GM20431 (cell line): ENCODE measurements around the gene TMPRSS13.

Experiments
- in situ Hi-C: fragments of 300-500 bp; cut with MseI, MboI; formaldehyde crosslinking; loops from one replicate; pipeline ENCODE4 v1.15.0; 2020; ENCODE audit warnings: low sequenced_read_pairs; ENCODE audit not compliant: unreplicated experiment

Gene TMPRSS13

GRCh38 chr11:117902001-117902845 is 27.0 kb downstream of the TMPRSS13 start:
- in situ Hi-C loops: no loop called here

- in situ Hi-C loops: no loop called here
Measured at GRCh38 chr11:117901601-117902000, 27.6 kb downstream of the TMPRSS13 start.

GRCh38 chr11:117900720-117901440 is 28.3 kb downstream of the TMPRSS13 start:
- in situ Hi-C loops: no loop called here

- in situ Hi-C loops: no loop called here
Measured at GRCh38 chr11:117900121-117900648, 29.0 kb downstream of the TMPRSS13 start.

DNA sequence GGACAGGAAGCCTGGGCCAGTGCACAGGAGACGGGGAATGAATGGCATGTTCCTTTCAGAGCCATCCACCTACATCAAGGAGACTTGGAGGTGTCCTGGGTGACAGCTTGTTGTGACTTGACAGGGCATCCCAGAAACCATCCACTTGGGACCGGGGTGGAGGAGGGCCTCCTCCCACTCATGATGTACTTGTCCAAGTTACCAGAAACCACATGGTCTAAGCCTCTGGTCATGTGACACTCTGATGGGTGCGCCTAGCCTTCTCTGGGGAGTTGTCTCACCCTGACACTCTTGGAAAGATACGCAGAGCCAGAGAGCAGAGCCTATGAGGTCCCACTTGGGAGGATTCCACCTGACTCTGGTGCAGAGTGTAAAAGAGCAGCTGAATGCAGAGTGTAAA is 31.1 kb downstream of the TMPRSS13 start:
- in situ Hi-C loops: no loop called here

- in situ Hi-C loops: no loop called here
Measured at GRCh38 chr11:117892651-117893050, 36.6 kb downstream of the TMPRSS13 start.

DNA sequence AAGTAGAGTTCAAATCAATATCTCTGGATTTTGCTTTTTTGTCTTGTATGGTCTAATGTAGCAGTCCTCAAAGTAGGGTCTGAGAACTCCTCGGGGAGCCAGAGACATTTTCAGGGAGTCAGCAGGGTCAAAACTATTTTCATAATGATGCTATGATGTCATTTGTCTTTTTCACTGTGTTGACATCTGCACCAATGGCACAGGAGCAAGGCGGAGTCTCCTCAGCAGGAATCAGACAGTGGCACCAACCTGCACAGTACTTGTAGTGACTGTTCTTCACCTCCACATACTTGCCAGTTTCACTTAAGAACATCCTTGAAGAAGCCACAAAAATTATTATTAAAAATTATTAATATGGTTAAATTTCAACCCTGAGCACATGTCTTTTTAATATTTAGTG is 37.8 kb downstream of the TMPRSS13 start:
- in situ Hi-C loops: no loop called here

- in situ Hi-C loops: no loop called here
Measured at GRCh38 chr11:117888139-117888566, 41.0 kb downstream of the TMPRSS13 start.

- in situ Hi-C loops: no loop called here
Measured at GRCh38 chr11:117887431-117888138, 41.6 kb downstream of the TMPRSS13 start.

DNA sequence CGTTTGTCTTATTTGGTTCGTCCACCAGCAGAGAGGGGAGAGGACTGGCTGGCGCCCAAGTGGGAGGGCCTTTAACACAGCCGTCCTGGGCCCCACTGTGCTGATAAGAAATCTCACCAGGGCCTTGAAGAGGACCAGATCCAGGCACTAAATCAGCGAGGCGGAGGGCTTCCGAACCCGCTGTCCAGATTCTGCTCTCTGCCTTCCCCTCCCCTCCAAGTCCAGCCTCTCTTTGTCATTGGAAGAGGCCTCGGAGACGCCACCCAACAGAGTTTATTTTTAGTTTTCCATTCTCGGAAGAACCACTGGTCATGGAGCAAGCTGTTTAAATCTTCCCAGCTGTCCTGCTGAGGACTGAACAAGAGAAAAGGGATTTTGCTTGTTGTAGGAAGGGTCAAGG is 43.4 kb downstream of the TMPRSS13 start:
- in situ Hi-C loops: no loop called here

- in situ Hi-C loops: no loop called here
Measured at GRCh38 chr11:117884994-117885393, 44.2 kb downstream of the TMPRSS13 start.

DNA sequence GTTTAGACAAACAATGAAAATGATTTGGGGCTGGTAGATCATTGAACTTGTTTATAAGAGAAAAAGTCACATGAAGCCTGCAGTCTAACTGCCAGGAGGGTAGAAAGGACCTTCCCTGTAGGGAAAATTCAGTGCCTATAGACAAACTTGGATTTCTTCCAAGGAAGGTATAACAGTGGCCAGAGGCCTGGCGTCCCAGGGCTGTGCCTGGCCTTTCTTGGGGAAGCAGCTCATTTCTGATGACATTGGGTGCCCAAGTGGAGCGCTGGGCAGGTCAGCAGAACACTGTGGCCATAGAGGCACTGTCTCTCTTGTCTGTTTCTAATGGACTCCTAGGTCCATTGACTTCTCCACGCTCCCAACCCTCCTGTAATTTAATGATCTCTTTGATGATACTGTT is 46.1 kb downstream of the TMPRSS13 start:
- in situ Hi-C loops: no loop called here

- in situ Hi-C loops: no loop called here
Measured at GRCh38 chr11:117882311-117882905, 46.8 kb downstream of the TMPRSS13 start.

DNA sequence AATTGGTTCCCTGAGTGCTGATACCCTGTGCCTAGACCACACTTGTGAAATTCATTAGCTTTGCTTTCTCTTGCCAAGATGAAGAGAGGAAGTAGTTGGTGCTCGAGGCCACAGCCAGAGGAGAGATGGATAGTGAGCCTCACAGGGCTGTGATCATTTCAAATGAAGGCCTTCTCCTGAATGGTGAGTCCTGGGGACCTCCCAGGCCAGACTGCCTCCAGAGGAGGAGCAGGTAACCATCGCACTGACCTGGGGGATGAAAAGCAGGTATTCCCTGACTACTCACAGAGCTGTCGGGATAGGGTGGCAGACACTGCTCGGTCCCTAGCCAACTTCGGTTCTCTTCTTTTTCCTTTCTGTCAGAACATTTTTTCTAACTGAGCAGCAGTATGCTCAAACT is 48.0 kb downstream of the TMPRSS13 start:
- in situ Hi-C loops: no loop called here

DNA sequence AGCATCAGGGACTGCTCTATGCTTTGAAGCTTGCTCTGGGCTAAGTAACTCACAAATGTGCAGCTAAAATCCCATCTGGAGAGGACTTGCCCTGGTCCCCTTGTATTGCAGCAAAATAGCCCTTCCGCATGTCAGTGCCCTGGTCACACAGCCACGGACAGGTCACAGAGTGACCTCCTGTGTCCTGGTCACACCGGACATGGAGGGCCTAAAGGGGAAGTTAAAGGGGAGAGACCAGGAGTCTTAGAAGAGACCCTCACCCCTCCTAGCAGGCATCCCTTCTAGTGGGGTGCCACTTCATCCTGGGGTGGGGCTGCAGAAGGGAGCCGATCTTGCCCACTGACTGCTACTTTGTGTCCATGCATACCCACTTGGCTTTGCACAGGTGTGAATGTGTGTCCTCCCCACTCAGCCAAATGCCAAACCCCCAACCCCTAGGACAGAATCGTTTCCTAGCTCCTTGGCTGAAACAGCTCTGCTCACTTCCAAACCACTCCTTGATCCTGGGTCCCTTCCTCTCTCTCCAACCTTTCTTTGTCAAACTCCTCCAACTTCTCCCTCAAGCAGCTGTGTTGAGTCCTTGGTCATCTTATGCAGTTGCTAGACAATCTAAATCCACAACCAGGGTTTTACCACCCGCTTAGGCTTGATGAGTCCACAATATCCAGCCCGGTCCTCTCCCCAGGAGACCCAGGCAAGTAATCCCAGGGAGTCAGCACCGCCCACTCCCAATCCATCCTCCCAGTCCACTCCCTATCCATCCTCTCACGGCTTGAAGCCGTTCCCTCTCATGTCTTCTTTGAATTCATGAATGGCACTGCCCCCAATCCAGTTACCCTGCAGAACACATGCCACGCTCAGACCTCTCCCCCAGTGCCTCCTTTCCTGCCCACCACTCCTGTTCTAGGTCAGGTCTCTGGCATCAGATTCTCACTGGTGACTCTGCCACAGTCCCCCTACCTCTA is 49.4 kb downstream of the TMPRSS13 start:
- in situ Hi-C loops: no loop called here

DNA sequence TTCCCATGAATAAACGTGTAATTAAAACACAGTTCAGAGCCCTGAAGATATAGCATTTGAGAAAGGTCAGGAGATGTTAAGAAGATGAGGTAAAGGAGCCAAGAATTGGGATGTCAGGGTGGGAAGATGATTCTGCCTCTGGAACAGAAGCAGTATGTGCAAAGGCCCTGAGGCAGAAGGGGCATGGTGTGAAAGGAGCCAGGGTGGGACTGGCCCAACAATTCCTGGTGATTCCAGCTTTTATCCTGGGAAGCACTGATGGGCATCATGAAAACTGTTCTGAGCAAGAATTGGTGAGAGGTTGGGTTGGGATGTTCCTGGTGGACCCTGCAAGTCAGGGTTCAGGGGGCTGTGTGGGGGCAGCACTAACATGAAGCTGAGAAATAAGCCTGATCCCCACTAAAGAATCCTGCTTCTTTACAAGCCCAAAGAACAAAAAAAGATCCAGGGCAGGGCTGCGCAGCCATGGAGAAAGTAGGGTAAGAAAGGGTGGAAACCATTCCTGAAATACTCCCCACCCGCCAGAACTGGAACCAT is 50.2 kb downstream of the TMPRSS13 start:
- in situ Hi-C loops: no loop called here

- in situ Hi-C loops: no loop called here
Measured at GRCh38 chr11:117878314-117878938, 50.8 kb downstream of the TMPRSS13 start.

DNA sequence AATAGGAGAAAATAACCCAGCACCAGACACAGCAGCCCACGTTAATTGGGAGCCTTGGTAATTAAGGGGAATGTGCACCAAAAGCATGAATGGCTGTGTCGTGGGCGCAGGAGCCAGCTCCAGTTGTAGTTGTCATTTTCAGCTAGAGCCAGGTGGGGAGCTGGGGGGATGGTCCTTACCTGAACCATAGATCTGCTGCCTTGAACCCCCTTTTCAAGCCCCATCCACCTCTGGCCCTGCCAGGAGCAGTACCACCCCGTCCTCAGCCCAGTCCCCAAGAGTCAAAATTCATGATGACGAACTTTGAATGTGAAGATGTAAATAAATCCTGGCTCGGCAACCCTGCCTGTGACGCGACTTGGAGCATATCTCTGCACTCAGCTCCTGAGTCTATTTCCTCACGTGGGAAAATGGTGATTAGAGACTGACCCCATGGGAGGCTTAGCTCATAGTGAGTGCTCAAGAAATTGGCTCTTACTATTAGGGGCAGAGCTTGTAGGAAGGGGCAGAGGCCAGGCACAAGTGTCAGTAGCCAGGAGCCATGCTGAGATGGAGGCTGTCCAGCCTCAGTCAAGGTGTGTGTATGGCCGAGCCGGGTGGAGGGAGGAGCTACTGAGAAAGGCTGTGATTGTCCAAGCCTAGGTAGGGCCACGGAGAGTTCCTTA is 52.0 kb downstream of the TMPRSS13 start:
- in situ Hi-C loops: no loop called here
